CD14-positive monocyte (primary cell): ENCODE results near the gene PLA2G4D. TPM values are rescaled to one million over a fixed set of nuclear protein-coding genes. Genes with fewer than 3 reads are reported as not detected.

Experiments used
- DNase-seq, 3 donors: peaks; one replicate each; pipeline ENCODE4 v3.0.0-alpha.2; 2011 to 2022
- H2AFZ ChIP-seq: 2 replicates; pipeline ENCODE4 v1.6.0; 2012; ENCODE audit warnings: mild to moderate bottlenecking, low read depth, low read length, inconsistent platforms; ENCODE audit not compliant: insufficient read depth, poor library complexity, severe bottlenecking
- H3K27ac ChIP-seq, 2 donors: 1 replicate in 1 of 2; 2 replicates in 1 of 2; pipeline ENCODE4 v1.5.1; 2012 to 2013; ENCODE audit warnings: low read length in 2 of 2, control low read depth in 1 of 2, inconsistent platforms in 1 of 2, low read depth in 1 of 2, mild to moderate bottlenecking in 1 of 2
- H3K27me3 ChIP-seq, 2 donors: one replicate each; pipeline versions ENCODE4 v1.6.0 to v1.6.1; 2011 to 2013; ENCODE audit warnings: low read length in 2 of 2; ENCODE audit not compliant: control insufficient read depth in 2 of 2, insufficient read depth in 2 of 2
- H3K36me3 ChIP-seq, 2 donors: replicated peaks in 1 of 2; 1 replicate in 1 of 2; 2 replicates in 1 of 2; pipeline versions ENCODE4 v1.5.1 to v1.6.1; 2012 to 2013; ENCODE audit warnings: low read length in 2 of 2, control low read depth in 1 of 2, inconsistent platforms in 1 of 2, mild to moderate bottlenecking in 1 of 2; ENCODE audit not compliant: insufficient read depth in 2 of 2, control insufficient read depth in 1 of 2
- H3K4me1 ChIP-seq, 2 donors: 1 replicate in 1 of 2; 2 replicates in 1 of 2; pipeline versions ENCODE4 v1.5.1 to v1.6.1; 2012 to 2013; ENCODE audit warnings: low read length in 2 of 2, control low read depth in 1 of 2, inconsistent platforms in 1 of 2, mild to moderate bottlenecking in 1 of 2, moderate library complexity in 1 of 2; ENCODE audit not compliant: insufficient read depth in 2 of 2, control insufficient read depth in 1 of 2
- H3K4me2 ChIP-seq: replicated peaks from 2 replicates; pipeline ENCODE3; 2012; ENCODE audit warnings: low read length, moderate library complexity, mild to moderate bottlenecking; ENCODE audit not compliant: poor library complexity, severe bottlenecking; ENCODE audit errors: extremely low read depth
- H3K4me3 ChIP-seq, 3 experiments: fragments of 200-600 bp in 1 of 3; sonication (generic) in 1 of 3; replicated peaks in 1 of 3; 1 replicate in 2 of 3; 2 replicates in 1 of 3; pipeline ENCODE4 v1.5.1; 2011 to 2013; ENCODE audit warnings: low read length in 3 of 3, mild to moderate bottlenecking in 3 of 3, control low read depth in 2 of 3, low read depth in 2 of 3, inconsistent platforms in 1 of 3, moderate library complexity in 1 of 3
- H3K79me2 ChIP-seq: 2 replicates; pipeline ENCODE4 v1.6.0; 2012; ENCODE audit warnings: mild to moderate bottlenecking, control low read depth, inconsistent platforms, low read length, moderate library complexity; ENCODE audit not compliant: insufficient read depth
- H3K9ac ChIP-seq: 2 replicates; pipeline ENCODE4 v1.6.0; 2017; ENCODE audit warnings: low read length, mild to moderate bottlenecking; ENCODE audit not compliant: insufficient read depth, poor library complexity, severe bottlenecking
- H3K9me3 ChIP-seq, 2 donors: replicated peaks in 1 of 2; 1 replicate in 1 of 2; 2 replicates in 1 of 2; pipeline versions ENCODE4 v1.5.1 to v1.6.1; 2012 to 2013; ENCODE audit warnings: low read length in 2 of 2, control low read depth in 1 of 2; ENCODE audit not compliant: control insufficient read depth in 1 of 2, insufficient read depth in 1 of 2
- H4K20me1 ChIP-seq: 2 replicates; pipeline ENCODE4 v1.6.0; 2012; ENCODE audit warnings: mild to moderate bottlenecking, low read length, control low read depth, moderate library complexity; ENCODE audit not compliant: insufficient read depth
- H3K27ac Mint-ChIP-seq, 7 donors: one replicate each; pipeline ENCODE4 v1.8.0; 2020; ENCODE audit warnings: mild to moderate bottlenecking in 7 of 7, mixed read lengths in 7 of 7, moderate library complexity in 6 of 7, inconsistent platforms in 2 of 7
- H3K27me3 Mint-ChIP-seq, 3 donors: one replicate each; pipeline ENCODE4 v1.8.0; 2021 to 2022; ENCODE audit warnings: low read depth in 3 of 3, mild to moderate bottlenecking in 3 of 3, mixed read lengths in 3 of 3, moderate library complexity in 3 of 3, inconsistent platforms in 1 of 3
- H3K36me3 Mint-ChIP-seq, 2 donors: one replicate each; pipeline ENCODE4 v1.8.0; 2020; ENCODE audit warnings: mixed read lengths in 2 of 2, inconsistent platforms in 1 of 2, mild to moderate bottlenecking in 1 of 2
- H3K4me1 Mint-ChIP-seq: one replicate; pipeline ENCODE4 v1.8.0; 2020; ENCODE audit warnings: mild to moderate bottlenecking, mixed read lengths
- H3K4me3 Mint-ChIP-seq, 2 donors: one replicate each; pipeline ENCODE4 v1.8.0; 2020; ENCODE audit warnings: mild to moderate bottlenecking in 2 of 2, mixed read lengths in 2 of 2, moderate library complexity in 1 of 2
- H3K9me3 Mint-ChIP-seq, 7 donors: one replicate each; pipeline ENCODE4 v1.8.0; 2020 to 2022; ENCODE audit warnings: mixed read lengths in 7 of 7, mild to moderate bottlenecking in 6 of 7, moderate library complexity in 6 of 7, inconsistent platforms in 2 of 7
- WGBS: methylation state at CpG from one replicate; pipeline ENCODE4 v1.1.5; 2013; ENCODE audit warnings: missing lambda C conversion rate; ENCODE audit not compliant: insufficient coverage; 5-methylcytosine and 5-hydroxymethylcytosine counted together
- intact Hi-C, 2 donors: fragments of 100-400 bp; cut with micrococcal nuclease; formaldehyde crosslinking; loops; one replicate each; pipeline versions ENCODE4 v1.15.0 to v1.15.1; 2023
- polyA plus RNA-seq, 3 donors: library from polyadenylated mRNA; depleted of rRNA in 1 of 3; unstranded in 2 of 3; stranded (reverse) in 1 of 3; fragments of 300-500 nt in 2 of 3; fragments of >200 nt in 1 of 3; fragmentation: Illumina TruSeq in 2 of 3; gene quantifications; 1 replicate in 2 of 3; 2 replicates in 1 of 3; pipeline ENCODE4 v1.2.3, GENCODE V29; 2012 to 2021
- TF ChIP-seq, protein P1 (sequence below): fragments of 200-600 bp; IDR thresholded peaks from one replicate; pipeline ENCODE4 v1.8.0; 2022; ENCODE audit warnings: antibody characterized with exemption, mild to moderate bottlenecking

The PLA2G4D gene
- polyA plus RNA-seq, 3 donors, result not detected

DNA sequence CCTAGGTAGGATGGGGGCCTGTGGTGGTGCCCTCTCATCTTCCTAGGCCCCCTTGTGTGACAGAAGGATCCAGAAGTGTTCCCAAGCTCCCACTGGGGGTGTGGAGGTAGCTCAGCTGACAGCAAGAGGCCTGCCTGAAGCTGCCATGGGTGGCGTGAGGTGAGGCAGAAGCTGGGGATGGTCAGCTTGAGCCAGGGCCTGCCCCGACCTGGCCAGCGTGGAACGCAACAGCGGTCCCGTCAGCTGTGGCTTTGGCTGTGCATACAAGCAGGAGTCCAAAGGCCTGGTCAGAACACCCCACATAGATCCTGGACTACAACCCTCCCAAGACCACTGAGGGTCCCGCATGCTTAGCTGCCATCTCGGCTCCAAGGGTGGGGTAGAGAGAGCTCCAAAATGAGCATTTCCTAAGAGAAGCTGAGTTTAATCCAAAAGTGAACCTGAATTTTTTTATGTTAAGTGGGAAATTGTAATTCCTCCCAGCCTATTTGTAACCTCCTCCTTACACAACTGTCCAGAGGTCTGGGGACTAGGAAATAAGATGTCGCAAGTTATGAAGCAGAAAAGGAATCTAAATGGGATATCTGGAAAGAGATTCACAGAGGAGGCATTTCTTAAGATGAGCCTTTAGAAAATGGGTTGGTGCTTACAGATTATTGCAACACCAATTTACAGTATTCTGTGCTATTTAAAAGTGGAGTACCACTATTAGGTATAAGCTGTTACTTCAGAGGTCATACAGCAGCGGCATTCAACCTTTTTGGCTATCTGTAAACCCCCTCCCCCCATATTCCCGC is 9.9 kb upstream of the PLA2G4D start:
- TF ChIP-seq, protein P1, sequence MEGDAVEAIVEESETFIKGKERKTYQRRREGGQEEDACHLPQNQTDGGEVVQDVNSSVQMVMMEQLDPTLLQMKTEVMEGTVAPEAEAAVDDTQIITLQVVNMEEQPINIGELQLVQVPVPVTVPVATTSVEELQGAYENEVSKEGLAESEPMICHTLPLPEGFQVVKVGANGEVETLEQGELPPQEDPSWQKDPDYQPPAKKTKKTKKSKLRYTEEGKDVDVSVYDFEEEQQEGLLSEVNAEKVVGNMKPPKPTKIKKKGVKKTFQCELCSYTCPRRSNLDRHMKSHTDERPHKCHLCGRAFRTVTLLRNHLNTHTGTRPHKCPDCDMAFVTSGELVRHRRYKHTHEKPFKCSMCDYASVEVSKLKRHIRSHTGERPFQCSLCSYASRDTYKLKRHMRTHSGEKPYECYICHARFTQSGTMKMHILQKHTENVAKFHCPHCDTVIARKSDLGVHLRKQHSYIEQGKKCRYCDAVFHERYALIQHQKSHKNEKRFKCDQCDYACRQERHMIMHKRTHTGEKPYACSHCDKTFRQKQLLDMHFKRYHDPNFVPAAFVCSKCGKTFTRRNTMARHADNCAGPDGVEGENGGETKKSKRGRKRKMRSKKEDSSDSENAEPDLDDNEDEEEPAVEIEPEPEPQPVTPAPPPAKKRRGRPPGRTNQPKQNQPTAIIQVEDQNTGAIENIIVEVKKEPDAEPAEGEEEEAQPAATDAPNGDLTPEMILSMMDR, result no peak
- Histone ChIP-seq H3K9ac (no peak overlapping the region), H3K79me2 (no peaks in the 10 kb centered on the region), H3K36me3 (no peaks in the 10 kb centered on the region), H3K27ac (no peak overlapping the region), H4K20me1 (no peaks in the 10 kb centered on the region), H3K4me1 (peaks cover 66 to 69% of the 10 kb centered on the region in 2 donors), H3K4me2 (no peak overlapping the region), H3K9me3 (no peaks in the 10 kb centered on the region), H2AFZ (no peak overlapping the region), H3K27me3 (no peaks in the 10 kb centered on the region), H3K4me3 (no peak overlapping the region)
- intact Hi-C loops, result no loop called here
- H3K4me3 Mint-ChIP-seq, result no peak overlapping the region
- peaks cover 0 to 2% (median 0%) of the 10 kb centered on the region in 3 donors for H3K27me3 Mint-ChIP-seq
- peaks cover 67% of the 10 kb centered on the region for H3K4me1 Mint-ChIP-seq
- peaks cover 0 to 2% (median 0%) of the 10 kb centered on the region in 7 donors for H3K9me3 Mint-ChIP-seq
- no peak for DNase-seq
- H3K36me3 Mint-ChIP-seq, result no peaks in the 10 kb centered on the region
- 98% methylated on average over 6 of the region's 11 CpGs for WGBS
- H3K27ac Mint-ChIP-seq, result peak overlapping the region in 1 of 7 donors; percentile 50

DNA sequence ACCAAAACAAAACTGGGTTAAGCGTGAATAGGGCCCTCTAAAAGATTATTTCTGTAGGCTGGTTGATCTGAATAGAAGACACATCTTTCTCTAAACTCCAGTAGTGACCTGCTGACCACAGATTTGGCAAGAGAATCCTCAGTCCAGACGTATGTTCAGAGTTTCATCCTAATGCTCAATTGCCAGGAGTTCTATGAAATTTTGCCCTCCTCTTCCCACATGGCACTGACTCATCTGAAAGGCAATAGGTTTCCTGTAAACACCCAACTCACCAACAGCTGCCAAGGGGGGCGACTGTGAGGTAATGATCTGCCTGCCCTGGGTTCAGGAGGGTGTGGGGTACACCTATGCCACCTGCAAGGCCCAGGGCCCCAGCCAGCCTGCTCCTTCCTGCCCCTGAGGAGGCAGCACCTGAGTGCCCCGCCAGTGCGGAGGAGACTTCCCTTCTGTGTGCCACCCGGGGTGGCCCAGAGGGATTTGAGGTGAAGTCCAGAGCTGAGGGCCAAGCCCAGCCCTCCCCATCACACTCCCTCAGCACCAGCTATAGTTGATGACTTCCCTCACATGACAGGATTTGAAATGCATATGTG is 8.4 kb upstream of the PLA2G4D start:
- H3K4me3 Mint-ChIP-seq, result no peak overlapping the region
- no peak for DNase-seq
- intact Hi-C loops, result no loop called here

More for the DNA sequence above, 8.4 kb upstream of the PLA2G4D start:
- TF ChIP-seq, protein P1, result no peak
- Histone ChIP-seq H3K4me3 (no peak overlapping the region), H4K20me1 (no peaks in the 10 kb centered on the region), H3K27me3 (no peaks in the 10 kb centered on the region), H3K4me2 (no peak overlapping the region), H3K9ac (no peak overlapping the region), H3K79me2 (no peaks in the 10 kb centered on the region), H2AFZ (no peak overlapping the region), H3K4me1 (peaks cover 50 to 53% of the 10 kb centered on the region in 2 donors), H3K36me3 (no peaks in the 10 kb centered on the region), H3K27ac (no peak overlapping the region), H3K9me3 (no peaks in the 10 kb centered on the region)
- no peaks in the 10 kb centered on the region for H3K27me3 Mint-ChIP-seq
- peaks cover 54% of the 10 kb centered on the region for H3K4me1 Mint-ChIP-seq
- no peaks in the 10 kb centered on the region for H3K36me3 Mint-ChIP-seq
- WGBS, result no CpG with 5 or more reads among the region's 6 CpGs
- H3K27ac Mint-ChIP-seq, result peak overlapping the region in 1 of 7 donors; percentile 40
- no peaks in the 10 kb centered on the region for H3K9me3 Mint-ChIP-seq
